HepG2 (cell line): ENCODE results near the gene AGAP3. TPM values are rescaled to one million over a fixed set of nuclear protein-coding genes. Genes with fewer than 3 reads are reported as not detected.

ENCODE experiments used
- ATAC-seq: fragments of 200-7000 bp; cut with Tn5 transposase; 3 replicates; pipeline ENCODE4 v1.9.1; 2020; ENCODE audit warnings: mild to moderate bottlenecking, moderate library complexity
- BruUV-seq: library from RNA; stranded (reverse); fragments of 400-500 nt; replicated peaks from 2 replicates; lab custom pipeline; 2021; lab: Mats Ljungman, UMichigan
- CTCF ChIA-PET: fragments of 300-600 bp; formaldehyde crosslinking; extraction: SDS; loops from one replicate; lab custom pipeline; 2021; ENCODE audit warnings: low total read pairs, inconsistent platforms, low intra/inter-chr PET ratio; lab: Yijun Ruan, JAX
- POLR2A ChIA-PET: fragments of 350-600 bp; sonication (Branson Sonifier 250); formaldehyde crosslinking; loops from one replicate; lab custom pipeline; 2020; ENCODE audit warnings: antibody characterized with exemption, inconsistent platforms; lab: Yijun Ruan, JAX
- DNase-seq: peaks from one replicate; pipeline ENCODE4 v3.0.0-alpha.2; 2015; ENCODE audit warnings: low spot score
- FAIRE-seq: peaks from 3 replicates; lab custom pipeline; 2011; peaks lifted over from hg19 to GRCh38; lab: Jason Lieb, UNC
- H2AFZ ChIP-seq: one replicate; pipeline ENCODE4 v1.6.1; 2011; ENCODE audit warnings: low read length, inconsistent platforms
- H3K27ac ChIP-seq: fragments of 300-600 bp; 3 replicates; pipeline ENCODE4 v1.8.0; 2011; ENCODE audit warnings: mixed run types, mild to moderate bottlenecking, mixed read lengths, low read length, inconsistent platforms; ENCODE audit not compliant: insufficient read depth; ENCODE audit errors: extremely low read length
- H3K27me3 ChIP-seq, 2 experiments: fragments of 200-600 bp in 1 of 2; 2 replicates in 1 of 2; 3 replicates in 1 of 2; pipeline versions ENCODE4 v1.6.0 to v1.8.0; 2011; ENCODE audit warnings: low read length in 2 of 2, mild to moderate bottlenecking in 2 of 2, moderate library complexity in 2 of 2, inconsistent platforms in 1 of 2; ENCODE audit not compliant: insufficient read depth in 2 of 2, control insufficient read depth in 1 of 2
- H3K36me3 ChIP-seq, 2 experiments: fragments of 200-600 bp in 1 of 2; replicated peaks in 1 of 2; 2 replicates in 1 of 2; 3 replicates in 1 of 2; pipeline versions ENCODE4 v1.5.1 to v1.8.0; 2011; ENCODE audit warnings: low read length in 2 of 2, inconsistent platforms in 1 of 2; ENCODE audit not compliant: insufficient read depth in 2 of 2, control insufficient read depth in 1 of 2
- H3K4me1 ChIP-seq: 2 replicates; pipeline ENCODE4 v1.5.1; 2012; ENCODE audit warnings: low read length, inconsistent platforms; ENCODE audit not compliant: insufficient read depth
- H3K4me2 ChIP-seq: 2 replicates; pipeline ENCODE4 v1.6.0; 2011; ENCODE audit warnings: low read depth, low read length, inconsistent platforms
- H3K4me3 ChIP-seq, 3 experiments: fragments of 200-600 bp in 1 of 3; sonication (generic), shearing (Covaris generic) in 1 of 3; replicated peaks in 1 of 3; 2 replicates each; pipeline ENCODE4 v1.5.1; 2011 to 2016; ENCODE audit warnings: low read length in 3 of 3, inconsistent platforms in 2 of 3, low read depth in 2 of 3, mild to moderate bottlenecking in 2 of 3, control low read depth in 1 of 3, mixed read lengths in 1 of 3; ENCODE audit not compliant: insufficient read depth in 1 of 3
- H3K79me2 ChIP-seq: one replicate; pipeline ENCODE4 v1.6.1; 2011; ENCODE audit warnings: low read length, inconsistent platforms; ENCODE audit not compliant: insufficient read depth
- H3K9ac ChIP-seq: 2 replicates; pipeline ENCODE4 v1.6.0; 2011; ENCODE audit warnings: mild to moderate bottlenecking, low read depth, low read length, inconsistent platforms; ENCODE audit not compliant: insufficient read depth
- H3K9me3 ChIP-seq: 2 replicates; pipeline ENCODE4 v1.5.1; 2012; ENCODE audit warnings: mild to moderate bottlenecking, low read length
- H4K20me1 ChIP-seq: 2 replicates; pipeline ENCODE4 v1.6.0; 2011; ENCODE audit warnings: inconsistent platforms, mild to moderate bottlenecking, low read length, moderate library complexity; ENCODE audit not compliant: insufficient read depth
- CEBPG ChIP-seq: IDR thresholded peaks from 2 replicates; pipeline ENCODE4 v1.6.1; 2016
- DMAP1 ChIP-seq: IDR thresholded peaks from 2 replicates; pipeline ENCODE4 v1.6.1; 2016
- FLYWCH1 ChIP-seq: sonication (generic); formaldehyde crosslinking; IDR thresholded peaks from 2 replicates; pipeline ENCODE4 v1.8.1; 2023; ENCODE audit warnings: mild to moderate bottlenecking, missing genetic modification reagents
- JUNB ChIP-seq: sonication (generic); formaldehyde crosslinking; IDR thresholded peaks from 2 replicates; pipeline ENCODE4 v1.8.0; 2022; ENCODE audit warnings: missing genetic modification reagents, mild to moderate bottlenecking, borderline replicate concordance
- MEIS1 ChIP-seq: sonication (generic); formaldehyde crosslinking; IDR thresholded peaks from 2 replicates; pipeline ENCODE4 v1.9.0; 2021; ENCODE audit warnings: mild to moderate bottlenecking, missing genetic modification reagents, moderate library complexity, borderline replicate concordance
- STAT5B ChIP-seq: sonication (generic); formaldehyde crosslinking; IDR thresholded peaks from 2 replicates; pipeline ENCODE4 v1.4.0; 2020; ENCODE audit warnings: missing genetic modification reagents
- ZBTB2 ChIP-seq: sonication (generic); formaldehyde crosslinking; IDR thresholded peaks from 2 replicates; pipeline ENCODE4 v1.8.0; 2022; ENCODE audit warnings: low read depth, missing genetic modification reagents
- ZNF570 ChIP-seq: sonication (generic); formaldehyde crosslinking; IDR thresholded peaks from 2 replicates; pipeline ENCODE4 v1.4.0; 2020; ENCODE audit warnings: mild to moderate bottlenecking, missing genetic modification reagents, borderline replicate concordance
- ZNF761 ChIP-seq: sonication (generic); formaldehyde crosslinking; conservative IDR thresholded peaks from 2 replicates; pipeline ENCODE4 v1.4.0; 2020; ENCODE audit warnings: mild to moderate bottlenecking, missing genetic modification reagents
- WGBS: methylation state at CpG from one replicate; pipeline ENCODE4 v1.1.6; 2017; ENCODE audit warnings: low lambda C conversion rate; 5-methylcytosine and 5-hydroxymethylcytosine counted together
- in situ Hi-C: cut with HindIII; loops from 2 replicates; pipeline ENCODE4 v1.10.0; 2017; ENCODE audit warnings: low pct_unique_long_range_greater_than_20kb; ENCODE audit not compliant: extremely low pct_ligation_motif_present
- intact Hi-C: fragments of 100-400 bp; cut with micrococcal nuclease; formaldehyde crosslinking; loops from one replicate; pipeline ENCODE4 v1.10.0; 2022; ENCODE audit not compliant: unreplicated experiment
- polyA plus RNA-seq, 8 experiments: library from polyadenylated mRNA; depleted of rRNA in 3 of 8; stranded (reverse) in 7 of 8; unstranded in 1 of 8; fragments of >200 nt; fragmentation: Illumina TruSeq in 4 of 8; extraction: Trizol in 4 of 8; gene quantifications; 2 replicates each; pipeline versions ENCODE4 v1.2.1 to v1.2.3, GENCODE V29; 2011 to 2016; ENCODE audit warnings: low read depth in 4 of 8, missing spikeins in 1 of 8, mixed read lengths in 1 of 8; ENCODE audit not compliant: insufficient read depth in 1 of 8
- total RNA-seq, 5 experiments: library from RNA; depleted of rRNA; stranded (reverse); fragments of >200 nt; fragmentation: Illumina TruSeq; extraction: Trizol; gene quantifications; 2 replicates each; pipeline ENCODE4 v1.2.3, GENCODE V29; 2016; ENCODE audit warnings: low read depth in 1 of 5
- TF ChIP-seq, protein P1 (sequence below): sonication (generic); formaldehyde crosslinking; IDR thresholded peaks from 2 replicates; pipeline ENCODE4 v1.4.0; 2020; ENCODE audit warnings: missing genetic modification reagents
- TF ChIP-seq, protein P2 (sequence below): sonication (generic); formaldehyde crosslinking; IDR thresholded peaks from 2 replicates; pipeline ENCODE4 v1.9.0; 2022; ENCODE audit warnings: missing genetic modification reagents, mild to moderate bottlenecking, borderline replicate concordance
- TF ChIP-seq, protein P3 (sequence below): sonication (generic); formaldehyde crosslinking; IDR thresholded peaks from 2 replicates; pipeline ENCODE4 v1.4.0; 2020; ENCODE audit warnings: missing genetic modification reagents, mild to moderate bottlenecking, borderline replicate concordance
- TF ChIP-seq, protein P4 (sequence below): IDR thresholded peaks from 2 replicates; pipeline ENCODE4 v1.6.1; 2016; ENCODE audit warnings: mild to moderate bottlenecking
- TF ChIP-seq, protein P5 (sequence below): sonication (generic); formaldehyde crosslinking; IDR thresholded peaks from 2 replicates; pipeline ENCODE4 v1.5.1; 2020; ENCODE audit warnings: missing genetic modification reagents, mild to moderate bottlenecking, borderline replicate concordance

The AGAP3 gene
- total and polyA plus RNA-seq, 2 of the 13 experiments (the other 11 are each of a cell fraction or from before 2014, with no cell fraction given): 31.3 to 61.4 TPM

- Histone ChIP-seq H2AFZ (no peak overlapping the region), H3K36me3 (0 out of 5 replicates have a peak, but pooled peaks cover 0 to 2% of the 10 kb centered on the region in 2 experiments), H3K4me2 (no peak overlapping the region), H3K4me3 (no peak overlapping the region), H3K27ac (no peak overlapping the region), H3K4me1 (no peaks in the 10 kb centered on the region), H4K20me1 (no peaks in the 10 kb centered on the region), H3K9me3 (no peaks in the 10 kb centered on the region), H3K79me2 (no peaks in the 10 kb centered on the region), H3K9ac (no peak overlapping the region), H3K27me3 (peaks cover 1 to 12% of the 10 kb centered on the region in 2 experiments; a peak in 3 of 5 replicates)
- ChIA-PET POLR2A (no interaction called here), CTCF (no interaction called here)
- FAIRE-seq (no peak), ATAC-seq (no peak), DNase-seq (no peak)
- no TSS peak for BruUV-seq
- TF ChIP-seq DMAP1 (no peak), ZNF570 (CRISPR knock-in tag) (no peak), FLYWCH1 (CRISPR knock-in tag) (no peak), STAT5B (CRISPR knock-in tag) (no peak), CEBPG (CRISPR knock-in tag) (no peak), MEIS1 (CRISPR knock-in tag) (no peak), ZBTB2 (no peak), JUNB (no peak), ZNF761 (CRISPR knock-in tag) (no peak)
- TF ChIP-seq, protein P1, sequence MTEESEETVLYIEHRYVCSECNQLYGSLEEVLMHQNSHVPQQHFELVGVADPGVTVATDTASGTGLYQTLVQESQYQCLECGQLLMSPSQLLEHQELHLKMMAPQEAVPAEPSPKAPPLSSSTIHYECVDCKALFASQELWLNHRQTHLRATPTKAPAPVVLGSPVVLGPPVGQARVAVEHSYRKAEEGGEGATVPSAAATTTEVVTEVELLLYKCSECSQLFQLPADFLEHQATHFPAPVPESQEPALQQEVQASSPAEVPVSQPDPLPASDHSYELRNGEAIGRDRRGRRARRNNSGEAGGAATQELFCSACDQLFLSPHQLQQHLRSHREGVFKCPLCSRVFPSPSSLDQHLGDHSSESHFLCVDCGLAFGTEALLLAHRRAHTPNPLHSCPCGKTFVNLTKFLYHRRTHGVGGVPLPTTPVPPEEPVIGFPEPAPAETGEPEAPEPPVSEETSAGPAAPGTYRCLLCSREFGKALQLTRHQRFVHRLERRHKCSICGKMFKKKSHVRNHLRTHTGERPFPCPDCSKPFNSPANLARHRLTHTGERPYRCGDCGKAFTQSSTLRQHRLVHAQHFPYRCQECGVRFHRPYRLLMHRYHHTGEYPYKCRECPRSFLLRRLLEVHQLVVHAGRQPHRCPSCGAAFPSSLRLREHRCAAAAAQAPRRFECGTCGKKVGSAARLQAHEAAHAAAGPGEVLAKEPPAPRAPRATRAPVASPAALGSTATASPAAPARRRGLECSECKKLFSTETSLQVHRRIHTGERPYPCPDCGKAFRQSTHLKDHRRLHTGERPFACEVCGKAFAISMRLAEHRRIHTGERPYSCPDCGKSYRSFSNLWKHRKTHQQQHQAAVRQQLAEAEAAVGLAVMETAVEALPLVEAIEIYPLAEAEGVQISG (CRISPR knock-in tag): no peak
- TF ChIP-seq, protein P2, sequence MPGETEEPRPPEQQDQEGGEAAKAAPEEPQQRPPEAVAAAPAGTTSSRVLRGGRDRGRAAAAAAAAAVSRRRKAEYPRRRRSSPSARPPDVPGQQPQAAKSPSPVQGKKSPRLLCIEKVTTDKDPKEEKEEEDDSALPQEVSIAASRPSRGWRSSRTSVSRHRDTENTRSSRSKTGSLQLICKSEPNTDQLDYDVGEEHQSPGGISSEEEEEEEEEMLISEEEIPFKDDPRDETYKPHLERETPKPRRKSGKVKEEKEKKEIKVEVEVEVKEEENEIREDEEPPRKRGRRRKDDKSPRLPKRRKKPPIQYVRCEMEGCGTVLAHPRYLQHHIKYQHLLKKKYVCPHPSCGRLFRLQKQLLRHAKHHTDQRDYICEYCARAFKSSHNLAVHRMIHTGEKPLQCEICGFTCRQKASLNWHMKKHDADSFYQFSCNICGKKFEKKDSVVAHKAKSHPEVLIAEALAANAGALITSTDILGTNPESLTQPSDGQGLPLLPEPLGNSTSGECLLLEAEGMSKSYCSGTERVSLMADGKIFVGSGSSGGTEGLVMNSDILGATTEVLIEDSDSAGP (CRISPR knock-in tag): no peak
- TF ChIP-seq, protein P3, sequence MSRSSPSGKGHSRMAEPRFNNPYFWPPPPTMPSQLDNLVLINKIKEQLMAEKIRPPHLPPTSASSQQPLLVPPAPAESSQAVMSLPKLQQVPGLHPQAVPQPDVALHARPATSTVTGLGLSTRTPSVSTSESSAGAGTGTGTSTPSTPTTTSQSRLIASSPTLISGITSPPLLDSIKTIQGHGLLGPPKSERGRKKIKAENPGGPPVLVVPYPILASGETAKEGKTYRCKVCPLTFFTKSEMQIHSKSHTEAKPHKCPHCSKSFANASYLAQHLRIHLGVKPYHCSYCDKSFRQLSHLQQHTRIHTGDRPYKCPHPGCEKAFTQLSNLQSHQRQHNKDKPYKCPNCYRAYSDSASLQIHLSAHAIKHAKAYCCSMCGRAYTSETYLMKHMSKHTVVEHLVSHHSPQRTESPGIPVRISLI (CRISPR knock-in tag): no peak
- TF ChIP-seq, protein P4, sequence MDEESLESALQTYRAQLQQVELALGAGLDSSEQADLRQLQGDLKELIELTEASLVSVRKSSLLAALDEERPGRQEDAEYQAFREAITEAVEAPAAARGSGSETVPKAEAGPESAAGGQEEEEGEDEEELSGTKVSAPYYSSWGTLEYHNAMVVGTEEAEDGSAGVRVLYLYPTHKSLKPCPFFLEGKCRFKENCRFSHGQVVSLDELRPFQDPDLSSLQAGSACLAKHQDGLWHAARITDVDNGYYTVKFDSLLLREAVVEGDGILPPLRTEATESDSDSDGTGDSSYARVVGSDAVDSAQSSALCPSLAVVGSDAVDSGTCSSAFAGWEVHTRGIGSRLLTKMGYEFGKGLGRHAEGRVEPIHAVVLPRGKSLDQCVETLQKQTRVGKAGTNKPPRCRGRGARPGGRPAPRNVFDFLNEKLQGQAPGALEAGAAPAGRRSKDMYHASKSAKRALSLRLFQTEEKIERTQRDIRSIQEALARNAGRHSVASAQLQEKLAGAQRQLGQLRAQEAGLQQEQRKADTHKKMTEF (CRISPR knock-in tag): no peak
- TF ChIP-seq, protein P5, sequence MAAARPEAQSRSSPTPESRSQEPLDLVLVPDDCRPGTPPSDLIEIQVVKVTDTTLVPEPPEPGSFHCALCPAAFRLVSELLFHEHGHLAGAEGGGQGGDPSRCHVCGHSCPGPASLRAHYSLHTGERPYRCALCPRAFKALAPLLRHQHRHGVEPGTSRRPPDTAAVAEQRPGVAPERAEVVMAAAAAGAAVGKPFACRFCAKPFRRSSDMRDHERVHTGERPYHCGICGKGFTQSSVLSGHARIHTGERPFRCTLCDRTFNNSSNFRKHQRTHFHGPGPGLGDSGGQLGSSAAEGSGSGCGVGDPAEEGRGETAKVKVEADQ (CRISPR knock-in tag): no peak
- intact Hi-C loops (no loop called here), in situ Hi-C loops (no loop called here)
- WGBS: 78% methylated on average over 26 of the region's 38 CpGs
Observed at GRCh38 chr7:151048911-151049463, 37.3 kb upstream of the AGAP3 start.
